B cell (primary cell): ENCODE data around the gene SLC16A7. TPM values are rescaled to one million over a fixed set of nuclear protein-coding genes. Genes with fewer than 3 reads are reported as not detected.

ENCODE experiments used
- ATAC-seq: fragments of 200-7000 bp; cut with Tn5 transposase; one replicate; pipeline ENCODE4 v1.10.0; 2021; ENCODE audit warnings: low read depth, mild to moderate bottlenecking, moderate number of reproducible peaks, moderate library complexity
- CTCF ChIA-PET: fragments of 350-600 bp; sonication (Branson Sonifier 250); formaldehyde crosslinking; loops from one replicate; lab custom pipeline; 2021; ENCODE audit warnings: antibody characterized with exemption, inconsistent platforms; lab: Charles Lee
- POLR2A ChIA-PET: fragments of 350-600 bp; sonication (Branson Sonifier 250); formaldehyde crosslinking; loops from one replicate; lab custom pipeline; 2021; ENCODE audit warnings: antibody characterized with exemption; lab: Charles Lee
- DNase-seq: peaks from one replicate; pipeline ENCODE4 v3.0.0; 2013
- H2AFZ ChIP-seq: 2 replicates; pipeline ENCODE4 v1.6.1; 2012; ENCODE audit warnings: mild to moderate bottlenecking, low read depth, low read length; ENCODE audit not compliant: insufficient read depth, poor library complexity, severe bottlenecking
- H3K27ac ChIP-seq, 2 donors: 1 replicate in 1 of 2; 2 replicates in 1 of 2; pipeline ENCODE4 v1.5.1; 2012 to 2013; ENCODE audit warnings: low read length in 2 of 2, mild to moderate bottlenecking in 2 of 2, moderate library complexity in 1 of 2
- H3K27me3 ChIP-seq, 4 experiments: fragments of 200-600 bp in 1 of 4; sonication (generic) in 1 of 4; replicated peaks in 1 of 4; 1 replicate in 2 of 4; 2 replicates in 2 of 4; pipeline versions ENCODE4 v1.6.1 to v1.7.0; 2013 to 2016; ENCODE audit warnings: low read length in 3 of 4, mild to moderate bottlenecking in 2 of 4, mixed read lengths in 1 of 4, moderate library complexity in 1 of 4; ENCODE audit not compliant: insufficient read depth in 4 of 4, control insufficient read depth in 3 of 4; ENCODE audit errors: control extremely low read depth in 1 of 4
- H3K36me3 ChIP-seq, 2 experiments: replicated peaks in 1 of 2; 1 replicate in 1 of 2; 2 replicates in 1 of 2; pipeline versions ENCODE4 v1.6.1 to v1.7.1; 2013; ENCODE audit warnings: low read length in 1 of 2; ENCODE audit not compliant: insufficient read depth in 2 of 2, control insufficient read depth in 1 of 2; ENCODE audit errors: control extremely low read depth in 1 of 2, extremely low read depth in 1 of 2
- H3K4me1 ChIP-seq, 2 donors: fragments of 200-600 bp in 1 of 2; sonication (generic) in 1 of 2; 1 replicate in 1 of 2; 2 replicates in 1 of 2; pipeline versions ENCODE4 v1.5.1 to v1.6.1; 2013 to 2017; ENCODE audit warnings: low read length in 2 of 2; ENCODE audit not compliant: control insufficient read depth in 2 of 2, insufficient read depth in 2 of 2
- H3K4me2 ChIP-seq: replicated peaks from 2 replicates; pipeline ENCODE3; 2012; ENCODE audit warnings: mild to moderate bottlenecking, low read depth, low read length; ENCODE audit not compliant: poor library complexity, severe bottlenecking
- H3K4me3 ChIP-seq, 5 experiments: fragments of 200-600 bp in 1 of 5; sonication (generic) in 1 of 5; 1 replicate in 3 of 5; 2 replicates in 2 of 5; pipeline versions ENCODE4 v1.5.1 to v1.7.0; 2011 to 2016; ENCODE audit warnings: low read length in 4 of 5, mild to moderate bottlenecking in 4 of 5, low read depth in 2 of 5, control low read depth in 1 of 5, moderate library complexity in 1 of 5; ENCODE audit not compliant: insufficient read depth in 1 of 5; ENCODE audit errors: control extremely low read depth in 1 of 5, extremely low read depth in 1 of 5
- H3K79me2 ChIP-seq: fragments of 200-600 bp; sonication (generic); one replicate; pipeline ENCODE4 v1.6.0; 2016; ENCODE audit warnings: low read length; ENCODE audit not compliant: control insufficient read depth, insufficient read depth
- H3K9ac ChIP-seq: fragments of 200-600 bp; sonication (generic); 2 replicates; pipeline ENCODE4 v1.6.1; 2017; ENCODE audit warnings: mild to moderate bottlenecking, low read length, moderate library complexity
- H3K9me3 ChIP-seq, 3 donors: one replicate each; pipeline versions ENCODE4 v1.6.1 to v1.7.1; 2013; ENCODE audit warnings: low read length in 2 of 3; ENCODE audit not compliant: control insufficient read depth in 2 of 3, insufficient read depth in 1 of 3; ENCODE audit errors: control extremely low read depth in 1 of 3
- H4K20me1 ChIP-seq: 2 replicates; pipeline ENCODE4 v1.6.0; 2012; ENCODE audit warnings: mild to moderate bottlenecking, low read length; ENCODE audit not compliant: insufficient read depth, control insufficient read depth, poor library complexity, severe bottlenecking
- H3K27ac Mint-ChIP-seq: one replicate; pipeline ENCODE4 v1.8.0; 2021; ENCODE audit warnings: mixed read lengths
- H3K27me3 Mint-ChIP-seq: one replicate; pipeline ENCODE4 v1.8.0; 2021; ENCODE audit warnings: mixed read lengths
- H3K4me1 Mint-ChIP-seq: one replicate; pipeline ENCODE4 v1.8.0; 2021; ENCODE audit warnings: mixed read lengths
- H3K4me3 Mint-ChIP-seq: one replicate; pipeline ENCODE4 v1.8.0; 2021; ENCODE audit warnings: mixed read lengths
- H3K9me3 Mint-ChIP-seq: one replicate; pipeline ENCODE4 v1.8.0; 2022; ENCODE audit warnings: mixed read lengths; ENCODE audit not compliant: insufficient read depth
- EZH2 ChIP-seq: IDR thresholded peaks from 2 replicates; pipeline ENCODE4 v1.6.1; 2012; ENCODE audit warnings: borderline replicate concordance, low read depth, mild to moderate bottlenecking, moderate library complexity, low read length; ENCODE audit not compliant: insufficient read depth, poor library complexity, severe bottlenecking
- WGBS: methylation state at CpG from one replicate; pipeline ENCODE4 v1.1.5; 2013; ENCODE audit warnings: missing lambda C conversion rate; ENCODE audit not compliant: insufficient coverage; 5-methylcytosine and 5-hydroxymethylcytosine counted together
- intact Hi-C: fragments of 100-400 bp; cut with micrococcal nuclease; formaldehyde crosslinking; loops from one replicate; pipeline ENCODE4 v1.10.0; 2022
- polyA plus RNA-seq: library from polyadenylated mRNA; depleted of rRNA; stranded (reverse); fragments of >200 nt; gene quantifications from 2 replicates; pipeline ENCODE4 v1.2.3, GENCODE V29; 2012
- total RNA-seq, 2 donors: library from RNA; stranded (reverse); fragments of 120-200 nt in 1 of 2; gene quantifications; 1 replicate in 1 of 2; 2 replicates in 1 of 2; pipeline versions ENCODE4 v1.2.3 to v1.2.4, GENCODE V29; 2013 to 2022
- TF ChIP-seq, protein P1 (sequence below): fragments of 200-600 bp; IDR thresholded peaks from one replicate; pipeline ENCODE4 v1.8.0; 2022; ENCODE audit warnings: antibody characterized with exemption, mild to moderate bottlenecking

The SLC16A7 gene
- total and polyA plus RNA-seq, 2 donors (not counting 1 experiment from before 2014, with no cell fraction given), result 11.6 to 32.7 TPM

DNA sequence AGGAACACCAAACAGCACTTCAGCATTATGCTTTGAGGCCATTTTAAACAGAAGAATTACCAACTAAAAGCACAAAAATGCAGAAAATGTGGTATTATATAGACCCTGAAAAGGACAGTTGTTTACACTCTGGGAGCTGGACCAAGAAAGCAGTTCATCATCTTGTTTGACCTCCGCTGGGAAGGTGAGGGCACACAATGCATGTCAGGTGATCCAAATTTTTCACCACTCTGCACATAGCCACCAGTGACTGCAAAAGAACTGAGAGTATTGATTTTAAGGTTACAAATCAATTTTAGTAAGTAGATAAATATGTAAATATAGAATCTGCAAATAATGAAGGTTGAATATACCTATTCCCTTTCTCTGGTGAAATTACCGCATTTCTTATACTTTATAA lies 119.6 kb downstream of the SLC16A7 start:
- POLR2A ChIA-PET, result no interaction called here
- H3K27ac Mint-ChIP-seq, result no peak overlapping the region
- H3K4me1 Mint-ChIP-seq, result no peaks in the 10 kb centered on the region

GRCh38 chr12:59716043-59716442 lies 120.2 kb downstream of the SLC16A7 start:
- no peaks in the 10 kb centered on the region for H3K27me3 ChIP-seq
- no peak overlapping the region for H3K27ac ChIP-seq
- intact Hi-C loops, result no loop called here
- ChIA-PET CTCF (no interaction called here), POLR2A (no interaction called here)
- H3K79me2 ChIP-seq, result peaks cover 7% of the 10 kb centered on the region
- H3K9me3 ChIP-seq, result no peaks in the 10 kb centered on the region
- Mint-ChIP-seq H3K4me3 (no peak overlapping the region), H3K4me1 (no peaks in the 10 kb centered on the region), H3K9me3 (no peaks in the 10 kb centered on the region), H3K27ac (no peak overlapping the region), H3K27me3 (no peaks in the 10 kb centered on the region)
- TF ChIP-seq EZH2, result no peak
- TF ChIP-seq, protein P1, sequence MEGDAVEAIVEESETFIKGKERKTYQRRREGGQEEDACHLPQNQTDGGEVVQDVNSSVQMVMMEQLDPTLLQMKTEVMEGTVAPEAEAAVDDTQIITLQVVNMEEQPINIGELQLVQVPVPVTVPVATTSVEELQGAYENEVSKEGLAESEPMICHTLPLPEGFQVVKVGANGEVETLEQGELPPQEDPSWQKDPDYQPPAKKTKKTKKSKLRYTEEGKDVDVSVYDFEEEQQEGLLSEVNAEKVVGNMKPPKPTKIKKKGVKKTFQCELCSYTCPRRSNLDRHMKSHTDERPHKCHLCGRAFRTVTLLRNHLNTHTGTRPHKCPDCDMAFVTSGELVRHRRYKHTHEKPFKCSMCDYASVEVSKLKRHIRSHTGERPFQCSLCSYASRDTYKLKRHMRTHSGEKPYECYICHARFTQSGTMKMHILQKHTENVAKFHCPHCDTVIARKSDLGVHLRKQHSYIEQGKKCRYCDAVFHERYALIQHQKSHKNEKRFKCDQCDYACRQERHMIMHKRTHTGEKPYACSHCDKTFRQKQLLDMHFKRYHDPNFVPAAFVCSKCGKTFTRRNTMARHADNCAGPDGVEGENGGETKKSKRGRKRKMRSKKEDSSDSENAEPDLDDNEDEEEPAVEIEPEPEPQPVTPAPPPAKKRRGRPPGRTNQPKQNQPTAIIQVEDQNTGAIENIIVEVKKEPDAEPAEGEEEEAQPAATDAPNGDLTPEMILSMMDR, result no peak
- peaks cover 0 to 5% of the 10 kb centered on the region in 2 experiments for H3K36me3 ChIP-seq
- H3K4me2 ChIP-seq, result no peak overlapping the region
- WGBS, result 90% methylated on average over 2 of the region's 4 CpGs
- ATAC-seq, result no peak
- no peak overlapping the region for H2AFZ ChIP-seq
- peaks cover 4% of the 10 kb centered on the region for H4K20me1 ChIP-seq
- H3K9ac ChIP-seq, result no peak overlapping the region
- no peaks in the 10 kb centered on the region for H3K4me1 ChIP-seq
- no peak overlapping the region for H3K4me3 ChIP-seq
- no peak for DNase-seq

More for the DNA sequence above, 119.6 kb downstream of the SLC16A7 start:
- Histone ChIP-seq H3K4me1 (no peaks in the 10 kb centered on the region), H3K27me3 (no peaks in the 10 kb centered on the region), H3K4me2 (no peak overlapping the region), H3K9me3 (no peaks in the 10 kb centered on the region), H3K4me3 (no peak overlapping the region), H2AFZ (no peak overlapping the region), H4K20me1 (peaks cover 4% of the 10 kb centered on the region), H3K79me2 (peaks cover 4% of the 10 kb centered on the region), H3K36me3 (peaks cover 0 to 5% of the 10 kb centered on the region in 2 experiments), H3K27ac (no peak overlapping the region), H3K9ac (no peak overlapping the region)
- DNase-seq (no peak), ATAC-seq (no peak)
- CTCF ChIA-PET, result no interaction called here
- Mint-ChIP-seq H3K27me3 (no peaks in the 10 kb centered on the region), H3K4me3 (no peak overlapping the region), H3K9me3 (no peaks in the 10 kb centered on the region)
- no CpG with 5 or more reads among the region's 2 CpGs for WGBS
- intact Hi-C loops, result no loop called here
- TF ChIP-seq, protein P1, result no peak
- TF ChIP-seq EZH2, result no peak
